Neutrophil (primary cell): ENCODE results near the gene EOMES.

Experiments
- H3K27ac ChIP-seq: fragments of 200-600 bp; sonication (generic); 2 replicates; pipeline ENCODE4 v1.5.1; 2016; ENCODE audit warnings: mild to moderate bottlenecking, moderate library complexity
- H3K27me3 ChIP-seq: fragments of 200-600 bp; sonication (generic); 2 replicates; pipeline ENCODE4 v1.6.0; 2016; ENCODE audit warnings: mild to moderate bottlenecking
- H3K36me3 ChIP-seq: fragments of 200-600 bp; sonication (generic); 2 replicates; pipeline ENCODE4 v1.5.1; 2017
- H3K4me1 ChIP-seq, 2 experiments: fragments of 200-600 bp in 1 of 2; sonication (generic) in 1 of 2; 1 replicate in 1 of 2; 2 replicates in 1 of 2; pipeline versions ENCODE4 v1.5.1 to v1.6.1; 2013 to 2016; ENCODE audit warnings: low read depth in 1 of 2, low read length in 1 of 2, mild to moderate bottlenecking in 1 of 2, moderate library complexity in 1 of 2; ENCODE audit not compliant: control insufficient read depth in 1 of 2, insufficient read depth in 1 of 2
- H3K4me3 ChIP-seq, 2 experiments: fragments of 200-600 bp in 1 of 2; sonication (generic) in 1 of 2; 1 replicate in 1 of 2; 2 replicates in 1 of 2; pipeline ENCODE4 v1.5.1; 2013 to 2016; ENCODE audit warnings: low read depth in 1 of 2, low read length in 1 of 2, mild to moderate bottlenecking in 1 of 2, moderate library complexity in 1 of 2
- H3K9me3 ChIP-seq: fragments of 200-600 bp; sonication (generic); 2 replicates; pipeline ENCODE4 v1.5.1; 2016
- CTCF ChIP-seq: fragments of 200-600 bp; sonication (generic); IDR thresholded peaks from 2 replicates; pipeline ENCODE4 v1.5.1; 2016; ENCODE audit warnings: antibody characterized with exemption

The EOMES gene

DNA sequence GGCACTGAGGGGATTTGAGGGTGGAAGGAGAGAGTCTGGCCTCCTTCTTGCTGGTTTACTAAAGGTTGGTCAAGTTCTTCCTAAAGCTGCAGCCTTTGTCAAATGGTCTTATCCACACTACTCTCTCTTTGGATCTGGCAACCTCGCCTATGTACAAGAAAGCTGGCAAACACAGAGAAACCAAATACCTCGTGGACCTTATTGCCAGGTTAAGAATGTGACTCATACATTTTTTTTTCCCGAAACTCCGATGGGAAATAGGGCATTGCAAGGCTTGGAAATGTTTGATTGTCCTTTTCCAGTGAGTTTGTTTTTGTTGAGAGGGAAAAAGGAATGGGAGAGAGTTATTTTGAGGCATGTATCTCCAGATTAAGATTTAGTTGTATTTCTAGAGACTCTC, 13.9 kb downstream of the EOMES start:
- H3K27ac ChIP-seq, result no peak overlapping the region
- no peak overlapping the region for H3K4me3 ChIP-seq
- no peak for TF ChIP-seq CTCF
- H3K27me3 ChIP-seq, result peaks cover 57% of the 10 kb centered on the region
- no peaks in the 10 kb centered on the region for H3K36me3 ChIP-seq
- H3K4me1 ChIP-seq, result peaks cover 12% of the 10 kb centered on the region in 2 experiments
- no peaks in the 10 kb centered on the region for H3K9me3 ChIP-seq

DNA sequence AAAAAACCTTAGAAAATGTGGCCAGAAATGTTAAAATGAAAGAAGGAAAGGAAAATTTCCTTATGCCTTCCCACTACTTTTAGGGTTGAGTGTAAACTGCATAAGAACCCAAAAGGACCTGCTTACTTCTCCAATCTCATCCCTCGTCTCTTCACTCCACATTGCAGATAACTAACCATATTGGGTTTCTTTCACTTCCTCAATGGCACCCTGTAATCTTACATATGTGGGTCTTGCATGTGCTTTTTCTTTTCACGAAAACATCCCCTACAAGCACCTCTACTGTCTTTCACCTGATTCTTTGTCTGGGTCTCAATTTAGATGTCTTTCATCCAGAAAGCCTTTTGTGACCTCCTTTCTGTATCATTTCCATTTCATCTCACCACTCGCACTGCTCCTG, 23.1 kb downstream of the EOMES start:
- Histone ChIP-seq H3K27ac (no peak overlapping the region), H3K9me3 (no peaks in the 10 kb centered on the region), H3K4me3 (no peak overlapping the region), H3K36me3 (no peaks in the 10 kb centered on the region), H3K27me3 (no peaks in the 10 kb centered on the region), H3K4me1 (no peaks in the 10 kb centered on the region)
- no peak for TF ChIP-seq CTCF

DNA sequence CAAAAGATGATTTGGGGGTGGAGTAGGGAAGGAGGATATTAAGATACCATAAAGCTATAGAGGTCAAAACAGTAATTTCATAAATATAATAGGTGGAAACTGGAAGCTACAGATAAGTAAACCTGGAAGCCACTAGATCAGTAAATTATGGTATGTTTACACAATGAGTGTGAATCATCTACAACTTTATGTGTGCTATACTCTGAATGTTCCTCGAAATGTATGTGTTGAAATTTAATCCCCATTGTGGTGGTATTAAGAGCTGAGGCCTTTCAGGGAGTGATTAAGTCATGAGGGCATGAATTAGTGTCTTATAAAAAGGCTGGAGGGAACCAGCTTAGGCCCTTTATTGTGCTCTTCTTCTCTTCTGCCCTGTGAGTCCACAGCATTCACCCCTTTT, 25.2 kb downstream of the EOMES start:
- no peak for TF ChIP-seq CTCF

GRCh38 chr3:27695636-27696035, 26.5 kb downstream of the EOMES start:
- H3K27ac ChIP-seq, result no peak overlapping the region
- H3K36me3 ChIP-seq, result no peaks in the 10 kb centered on the region
- no peaks in the 10 kb centered on the region for H3K27me3 ChIP-seq
- H3K4me1 ChIP-seq, result no peaks in the 10 kb centered on the region
- no peak for TF ChIP-seq CTCF
- no peaks in the 10 kb centered on the region for H3K9me3 ChIP-seq
- no peak overlapping the region for H3K4me3 ChIP-seq

More for the DNA sequence above, 25.2 kb downstream of the EOMES start:
- Histone ChIP-seq H3K27me3 (no peaks in the 10 kb centered on the region), H3K4me1 (no peaks in the 10 kb centered on the region), H3K27ac (no peak overlapping the region), H3K9me3 (no peaks in the 10 kb centered on the region), H3K4me3 (no peak overlapping the region), H3K36me3 (no peaks in the 10 kb centered on the region)

DNA sequence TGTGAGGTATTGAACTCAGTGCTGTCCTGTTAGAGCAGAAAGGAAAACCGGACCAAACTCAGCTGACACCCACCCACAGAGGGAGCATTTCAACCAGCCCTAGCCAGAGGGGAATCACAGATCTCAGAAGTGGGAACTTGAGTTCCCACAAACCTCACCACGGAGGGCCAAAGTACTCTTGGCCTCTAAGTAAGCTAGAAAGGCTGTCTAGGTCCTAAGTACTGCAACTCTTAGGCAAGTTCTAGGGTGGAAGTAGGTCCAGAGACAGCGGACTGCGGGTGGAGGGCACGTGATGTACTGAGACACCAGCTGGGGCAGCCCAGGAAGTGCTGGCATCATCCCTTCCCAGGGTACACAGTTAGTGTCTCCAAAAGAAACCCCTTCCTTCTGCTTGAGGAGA, 34.1 kb downstream of the EOMES start:
- TF ChIP-seq CTCF, result no peak
- no peak overlapping the region for H3K4me3 ChIP-seq
- H3K4me1 ChIP-seq, result no peaks in the 10 kb centered on the region
- no peaks in the 10 kb centered on the region for H3K36me3 ChIP-seq
- no peaks in the 10 kb centered on the region for H3K27me3 ChIP-seq
- H3K27ac ChIP-seq, result no peak overlapping the region
- H3K9me3 ChIP-seq, result no peaks in the 10 kb centered on the region

- no peak for TF ChIP-seq CTCF
Observed at GRCh38 chr3:27686642-27687041, 35.5 kb downstream of the EOMES start.

More at GRCh38 chr3:27686642-27687041, 35.5 kb downstream of the EOMES start:
- H3K27me3 ChIP-seq, result no peaks in the 10 kb centered on the region
- H3K4me3 ChIP-seq, result no peak overlapping the region
- H3K9me3 ChIP-seq, result no peaks in the 10 kb centered on the region
- H3K4me1 ChIP-seq, result no peaks in the 10 kb centered on the region
- H3K36me3 ChIP-seq, result no peaks in the 10 kb centered on the region
- H3K27ac ChIP-seq, result no peak overlapping the region
